ENCODE results near the gene ELMOD1. TPM values are rescaled to one million over a fixed set of nuclear protein-coding genes. Genes with fewer than 3 reads are reported as not detected.

ELMOD1 gene
- total RNA-seq, 4 donors from 2014 or later, result 8.9 TPM; not detected in 3

DNA sequence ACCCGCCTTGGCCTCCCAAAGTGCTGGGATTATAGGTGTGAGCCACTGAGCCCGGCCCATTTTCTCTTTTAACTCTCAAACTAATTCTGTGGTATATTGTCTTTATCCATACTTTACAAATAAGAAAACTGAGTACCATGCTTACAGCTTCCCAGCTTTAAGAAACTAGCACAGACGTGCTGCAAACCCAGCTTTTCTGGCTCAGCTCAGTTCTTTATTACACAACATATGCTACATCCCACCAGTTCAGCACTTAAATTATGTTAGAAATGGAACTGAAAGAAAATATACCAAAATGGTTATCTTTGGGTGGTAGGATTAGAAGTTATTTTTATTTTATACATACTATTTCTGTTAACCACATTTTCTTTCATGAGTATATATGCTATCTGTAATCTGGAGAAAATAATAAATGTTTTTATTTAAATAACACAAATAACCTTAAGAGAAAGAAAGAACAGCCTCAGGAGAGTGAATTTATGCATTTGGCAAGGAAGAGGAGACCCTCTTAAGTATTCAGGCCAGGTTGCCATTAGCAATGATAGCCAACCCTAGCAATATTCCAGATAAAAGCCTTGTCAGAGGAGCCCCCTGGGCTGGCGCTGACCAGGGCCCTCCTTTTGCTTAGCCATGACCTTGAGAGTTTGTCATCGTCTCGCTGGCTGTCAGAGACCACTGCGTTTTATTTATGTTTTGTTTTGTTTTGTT lies 87.1 kb downstream of the ELMOD1 start:
- Histone ChIP-seq H3K36me3 (no peaks in the 10 kb centered on the region), H3K4me3 (no peak overlapping the region), H3K27me3 (no peaks in the 10 kb centered on the region), H3K27ac (no peak overlapping the region), H3K9me3 (no peaks in the 10 kb centered on the region), H3K4me1 (no peaks in the 10 kb centered on the region)
- DNase-seq, result no peak
- intact Hi-C loops (cut with DNase I; ENCODE audit: low total_unique reads), result no loop called here
- TF ChIP-seq, protein P1, sequence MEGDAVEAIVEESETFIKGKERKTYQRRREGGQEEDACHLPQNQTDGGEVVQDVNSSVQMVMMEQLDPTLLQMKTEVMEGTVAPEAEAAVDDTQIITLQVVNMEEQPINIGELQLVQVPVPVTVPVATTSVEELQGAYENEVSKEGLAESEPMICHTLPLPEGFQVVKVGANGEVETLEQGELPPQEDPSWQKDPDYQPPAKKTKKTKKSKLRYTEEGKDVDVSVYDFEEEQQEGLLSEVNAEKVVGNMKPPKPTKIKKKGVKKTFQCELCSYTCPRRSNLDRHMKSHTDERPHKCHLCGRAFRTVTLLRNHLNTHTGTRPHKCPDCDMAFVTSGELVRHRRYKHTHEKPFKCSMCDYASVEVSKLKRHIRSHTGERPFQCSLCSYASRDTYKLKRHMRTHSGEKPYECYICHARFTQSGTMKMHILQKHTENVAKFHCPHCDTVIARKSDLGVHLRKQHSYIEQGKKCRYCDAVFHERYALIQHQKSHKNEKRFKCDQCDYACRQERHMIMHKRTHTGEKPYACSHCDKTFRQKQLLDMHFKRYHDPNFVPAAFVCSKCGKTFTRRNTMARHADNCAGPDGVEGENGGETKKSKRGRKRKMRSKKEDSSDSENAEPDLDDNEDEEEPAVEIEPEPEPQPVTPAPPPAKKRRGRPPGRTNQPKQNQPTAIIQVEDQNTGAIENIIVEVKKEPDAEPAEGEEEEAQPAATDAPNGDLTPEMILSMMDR (IDR thresholded peaks at IDR 0.05), result no peak
- no peak for TF ChIP-seq POLR2A (IDR thresholded peaks at IDR 0.05)

DNA sequence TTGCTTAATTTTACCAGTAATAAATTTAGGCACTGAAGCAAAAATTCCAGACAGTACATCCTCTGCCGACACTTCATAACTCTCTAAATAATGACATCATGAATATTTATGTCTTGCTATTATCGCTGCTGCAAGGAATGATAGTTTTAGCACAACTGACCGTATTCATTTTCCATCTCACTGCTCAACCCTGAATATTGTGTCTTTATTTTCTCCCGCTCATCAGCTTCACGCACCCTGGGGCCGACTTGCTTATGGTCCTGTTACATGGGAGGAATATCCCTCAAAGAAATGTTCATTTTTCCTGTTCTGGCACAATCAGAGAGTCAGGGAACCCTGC lies 87.7 kb downstream of the ELMOD1 start:
- H3K27me3 ChIP-seq, result no peaks in the 10 kb centered on the region
- no peak overlapping the region for H3K27ac ChIP-seq
- no peak overlapping the region for H3K4me3 ChIP-seq
- H3K36me3 ChIP-seq, result no peaks in the 10 kb centered on the region
- no peak for DNase-seq
- TF ChIP-seq, protein P1 (IDR thresholded peaks at IDR 0.05), result no peak
- no peak for TF ChIP-seq POLR2A (IDR thresholded peaks at IDR 0.05)
- no peaks in the 10 kb centered on the region for H3K9me3 ChIP-seq
- H3K4me1 ChIP-seq, result no peaks in the 10 kb centered on the region
- intact Hi-C loops (cut with DNase I; ENCODE audit: low total_unique reads), result no loop called here

DNA sequence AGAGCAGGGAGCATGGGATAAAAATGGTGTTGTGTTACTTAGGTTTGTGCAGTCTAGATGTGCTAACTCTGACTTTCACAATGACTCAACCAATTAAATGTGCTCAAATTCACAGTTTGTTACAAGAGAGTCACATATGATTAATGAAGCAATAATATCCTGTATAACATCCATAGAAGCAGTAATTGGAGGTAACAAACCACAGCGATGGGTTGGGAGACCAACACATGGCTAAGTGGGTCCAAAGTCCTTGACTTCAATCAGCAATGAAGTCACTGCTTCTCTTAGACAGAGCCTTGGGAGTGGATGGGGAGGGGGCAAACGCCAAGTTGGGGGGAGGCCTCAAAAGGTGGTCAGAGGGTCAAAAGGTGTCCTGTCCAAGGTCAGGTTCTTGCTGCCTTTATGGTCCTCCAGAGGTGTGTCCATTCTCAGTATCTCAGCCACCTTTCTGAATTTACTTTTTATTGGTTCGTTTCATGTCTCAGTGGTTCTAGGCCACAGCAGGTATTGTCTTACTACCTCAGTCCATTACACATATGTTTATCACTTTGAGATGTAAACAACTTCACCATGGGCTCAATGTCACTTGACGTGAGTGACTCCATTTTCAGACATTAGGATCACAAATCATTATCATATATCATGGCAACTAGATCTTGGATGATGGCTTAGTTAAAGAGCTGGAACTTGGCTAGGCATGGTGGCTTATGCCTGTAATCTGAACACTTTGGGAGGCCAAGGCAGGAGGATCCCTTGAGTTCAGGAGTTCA lies 88.5 kb downstream of the ELMOD1 start:
- intact Hi-C loops (cut with DNase I; ENCODE audit: low total_unique reads), result no loop called here
- H3K9me3 ChIP-seq, result no peaks in the 10 kb centered on the region
- no peak overlapping the region for H3K27ac ChIP-seq
- H3K4me1 ChIP-seq, result no peaks in the 10 kb centered on the region
- TF ChIP-seq, protein P1 (IDR thresholded peaks at IDR 0.05), result no peak
- TF ChIP-seq POLR2A (IDR thresholded peaks at IDR 0.05), result no peak
- no peak overlapping the region for H3K4me3 ChIP-seq
- DNase-seq, result no peak
- H3K27me3 ChIP-seq, result no peaks in the 10 kb centered on the region
- no peaks in the 10 kb centered on the region for H3K36me3 ChIP-seq

DNA sequence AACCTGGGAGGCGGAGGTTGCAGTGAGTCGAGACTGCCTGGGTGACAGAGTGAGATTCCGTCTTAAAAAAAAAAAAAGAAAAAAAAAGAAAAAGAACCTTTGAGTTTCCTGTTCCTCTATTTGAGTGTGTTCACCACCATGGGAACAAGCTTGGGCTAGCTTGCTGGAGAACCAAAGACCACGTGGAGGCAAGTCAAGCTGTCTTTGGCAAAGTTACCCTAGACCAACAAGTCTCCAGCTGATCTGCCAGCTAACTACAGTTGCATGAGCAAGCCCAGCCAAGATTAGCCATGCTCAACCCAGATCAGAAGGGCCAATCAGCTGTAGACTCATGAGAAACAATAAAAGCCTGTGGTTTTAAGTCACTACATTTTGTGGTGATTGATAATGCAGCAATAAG lies 91.2 kb downstream of the ELMOD1 start:
- TF ChIP-seq POLR2A (IDR thresholded peaks at IDR 0.05), result no peak
- TF ChIP-seq, protein P1 (IDR thresholded peaks at IDR 0.05), result no peak
- no peaks in the 10 kb centered on the region for H3K36me3 ChIP-seq
- intact Hi-C loops (cut with DNase I; ENCODE audit: low total_unique reads), result no loop called here
- no peaks in the 10 kb centered on the region for H3K4me1 ChIP-seq
- H3K27me3 ChIP-seq, result no peaks in the 10 kb centered on the region
- no peak overlapping the region for H3K4me3 ChIP-seq
- no peak overlapping the region for H3K27ac ChIP-seq
- H3K9me3 ChIP-seq, result no peaks in the 10 kb centered on the region
- DNase-seq, result no peak

DNA sequence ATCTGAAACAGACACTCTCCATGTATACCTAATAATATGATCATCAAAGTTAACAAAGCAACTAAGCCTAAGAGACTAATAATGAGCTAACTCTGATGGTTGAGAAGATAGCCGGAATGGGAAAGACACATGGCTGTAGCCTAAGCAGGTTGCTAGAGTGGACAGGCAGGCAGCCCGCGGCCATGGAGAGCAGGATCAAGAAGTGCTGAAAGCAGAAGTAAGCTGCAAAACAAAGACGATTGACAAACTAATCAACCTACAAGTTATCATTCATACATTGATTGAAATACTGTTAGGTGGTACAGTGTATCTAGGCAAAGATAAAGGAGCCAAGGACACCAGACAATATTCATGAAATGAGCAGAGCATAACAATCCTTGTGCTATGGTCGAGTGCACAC lies 91.6 kb downstream of the ELMOD1 start:
- DNase-seq, result no peak
- no peak for TF ChIP-seq POLR2A (IDR thresholded peaks at IDR 0.05)
- TF ChIP-seq, protein P1 (IDR thresholded peaks at IDR 0.05), result no peak
- no peaks in the 10 kb centered on the region for H3K4me1 ChIP-seq
- intact Hi-C loops (cut with DNase I; ENCODE audit: low total_unique reads), result no loop called here
- H3K9me3 ChIP-seq, result no peaks in the 10 kb centered on the region
- H3K27me3 ChIP-seq, result no peaks in the 10 kb centered on the region
- no peak overlapping the region for H3K4me3 ChIP-seq
- H3K36me3 ChIP-seq, result no peaks in the 10 kb centered on the region
- H3K27ac ChIP-seq, result no peak overlapping the region
